ENCODE measurements around the gene NTM. TPM values are rescaled to one million over a fixed set of nuclear protein-coding genes. Genes with fewer than 3 reads are reported as not detected.
"Not testable (repeated sequence)": the region's sequence is repeated elsewhere in the genome, so short reads cannot be mapped to it uniquely, and the experiment has no call there.

The NTM gene
- total RNA-seq, 1 experiment from 2014 or later, result 8.6 TPM

GRCh38 chr11:131911388-131912032, 541.1 kb downstream of the NTM start:
- Histone ChIP-seq H3K27ac (ENCODE audit: low read depth, low read length, poor library complexity, severe bottlenecking) (peak overlapping the region; percentile 91), H3K4me3 (ENCODE audit: low read depth, low read length, poor library complexity, severe bottlenecking) (peak overlapping the region; percentile 62), H3K4me1 (ENCODE audit: insufficient read depth, low read length, poor library complexity, severe bottlenecking) (peaks cover 68% of the 10 kb centered on the region)
- TF ChIP-seq, protein P1, sequence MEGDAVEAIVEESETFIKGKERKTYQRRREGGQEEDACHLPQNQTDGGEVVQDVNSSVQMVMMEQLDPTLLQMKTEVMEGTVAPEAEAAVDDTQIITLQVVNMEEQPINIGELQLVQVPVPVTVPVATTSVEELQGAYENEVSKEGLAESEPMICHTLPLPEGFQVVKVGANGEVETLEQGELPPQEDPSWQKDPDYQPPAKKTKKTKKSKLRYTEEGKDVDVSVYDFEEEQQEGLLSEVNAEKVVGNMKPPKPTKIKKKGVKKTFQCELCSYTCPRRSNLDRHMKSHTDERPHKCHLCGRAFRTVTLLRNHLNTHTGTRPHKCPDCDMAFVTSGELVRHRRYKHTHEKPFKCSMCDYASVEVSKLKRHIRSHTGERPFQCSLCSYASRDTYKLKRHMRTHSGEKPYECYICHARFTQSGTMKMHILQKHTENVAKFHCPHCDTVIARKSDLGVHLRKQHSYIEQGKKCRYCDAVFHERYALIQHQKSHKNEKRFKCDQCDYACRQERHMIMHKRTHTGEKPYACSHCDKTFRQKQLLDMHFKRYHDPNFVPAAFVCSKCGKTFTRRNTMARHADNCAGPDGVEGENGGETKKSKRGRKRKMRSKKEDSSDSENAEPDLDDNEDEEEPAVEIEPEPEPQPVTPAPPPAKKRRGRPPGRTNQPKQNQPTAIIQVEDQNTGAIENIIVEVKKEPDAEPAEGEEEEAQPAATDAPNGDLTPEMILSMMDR (conservative IDR thresholded peaks at IDR 0.05; ENCODE audit: low read depth, low read length), result peak; percentile 61
- CTCF ChIA-PET, result interaction anchor here (0.9 to 2.1 kb wide), 4 partner anchors 44 to 224 kb away, joined by 5 to 16 read pairs (median 8); no protein-coding TSS in a partner anchor
- BruUV-seq (replicated peaks); POLR2A ChIA-PET (ENCODE audit: low non-redundant PET); DNase-seq (ENCODE audit: low spot score); H3K27me3 ChIP-seq (replicated peaks; ENCODE audit: insufficient read depth, low read depth, low read length, poor library complexity); H3K9me3 ChIP-seq (ENCODE audit: low read depth, low read length, poor library complexity, severe bottlenecking); H3K36me3 ChIP-seq (ENCODE audit: insufficient read depth, low read length, poor library complexity, severe bottlenecking): not testable (repeated sequence)
- intact Hi-C loops (cut with micrococcal nuclease; ENCODE audit: unreplicated experiment), result loop anchor here (1.0 to 5.0 kb wide), 3 partner anchors 44 to 215 kb away; no protein-coding TSS in a partner anchor

DNA sequence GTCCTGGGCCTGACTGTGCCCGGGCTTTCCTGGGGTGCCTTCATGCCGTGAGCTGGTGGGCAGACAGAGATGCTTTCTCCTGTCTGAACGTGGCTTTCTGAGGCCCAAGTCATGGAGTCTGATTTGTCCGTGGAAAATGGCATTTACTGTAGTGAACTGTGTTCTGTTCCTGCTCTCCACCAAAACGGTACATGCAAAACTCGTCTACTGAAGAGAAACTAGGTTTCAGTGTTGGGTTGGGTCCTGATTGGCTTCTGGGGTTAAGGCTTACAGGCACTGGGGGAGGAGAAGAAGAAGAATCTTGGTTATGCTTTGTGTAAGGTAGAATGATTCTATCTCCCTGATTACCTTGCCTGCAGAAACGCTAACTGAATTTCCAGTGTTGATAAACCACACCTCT, 541.7 kb downstream of the NTM start:
- intact Hi-C loops (cut with micrococcal nuclease; ENCODE audit: unreplicated experiment), result loop anchor here (1.0 to 5.0 kb wide), 3 partner anchors 45 to 215 kb away; no protein-coding TSS in a partner anchor
- H3K27me3 ChIP-seq (replicated peaks; ENCODE audit: insufficient read depth, low read depth, low read length, poor library complexity), result no peaks in the 10 kb centered on the region
- H3K9me3 ChIP-seq (ENCODE audit: low read depth, low read length, poor library complexity, severe bottlenecking), result no peaks in the 10 kb centered on the region
- H3K36me3 ChIP-seq (ENCODE audit: insufficient read depth, low read length, poor library complexity, severe bottlenecking), result no peaks in the 10 kb centered on the region
- TF ChIP-seq, protein P1 (conservative IDR thresholded peaks at IDR 0.05; ENCODE audit: low read depth, low read length), result no peak
- DNase-seq (ENCODE audit: low spot score), result no peak
- no TSS peak for BruUV-seq (replicated peaks)
- H3K4me3 ChIP-seq (ENCODE audit: low read depth, low read length, poor library complexity, severe bottlenecking), result peak overlapping the region; percentile 62
- H3K27ac ChIP-seq (ENCODE audit: low read depth, low read length, poor library complexity, severe bottlenecking), result peak overlapping the region; percentile 55
- ChIA-PET POLR2A (ENCODE audit: low non-redundant PET) (no interaction called here), CTCF (interaction anchor here (1.2 to 2.1 kb wide), 2 partner anchors 44 to 217 kb away, joined by 10 to 16 read pairs; no protein-coding TSS in a partner anchor)
- H3K4me1 ChIP-seq (ENCODE audit: insufficient read depth, low read length, poor library complexity, severe bottlenecking), result peaks cover 67% of the 10 kb centered on the region

- TF ChIP-seq, protein P1 (conservative IDR thresholded peaks at IDR 0.05; ENCODE audit: low read depth, low read length), result no peak
- no peak for TF ChIP-seq EZH2 (IDR thresholded peaks at IDR 0.05; ENCODE audit: borderline replicate concordance, low read depth, low read length, poor library complexity, severe bottlenecking)
- Histone ChIP-seq H3K4me1 (ENCODE audit: insufficient read depth, low read length, poor library complexity, severe bottlenecking) (peaks cover 56% of the 10 kb centered on the region), H3K27ac (ENCODE audit: low read depth, low read length, poor library complexity, severe bottlenecking) (peak overlapping the region; percentile 55), H3K4me3 (ENCODE audit: low read depth, low read length, poor library complexity, severe bottlenecking) (no peak overlapping the region), H3K27me3 (replicated peaks; ENCODE audit: insufficient read depth, low read depth, low read length, poor library complexity) (no peaks in the 10 kb centered on the region), H3K9me3 (ENCODE audit: low read depth, low read length, poor library complexity, severe bottlenecking) (peaks cover 3% of the 10 kb centered on the region), H3K36me3 (ENCODE audit: insufficient read depth, low read length, poor library complexity, severe bottlenecking) (no peaks in the 10 kb centered on the region)
- CTCF ChIA-PET, result interaction anchor here (1.0 kb wide), 1 partner anchor 115 kb away, joined by 3 read pairs; no protein-coding TSS in a partner anchor
- intact Hi-C loops (cut with micrococcal nuclease; ENCODE audit: unreplicated experiment), result loop anchor here (2.0 to 5.0 kb wide), 2 partner anchors 214 to 216 kb away; no protein-coding TSS in a partner anchor
- POLR2A ChIA-PET (ENCODE audit: low non-redundant PET), result no interaction called here
- BruUV-seq (replicated peaks), result no TSS peak
- no peak for DNase-seq (ENCODE audit: low spot score)
Observed at GRCh38 chr11:131913267-131913666, 542.9 kb downstream of the NTM start.
